ENCODE data around the gene COL26A1.

DNA sequence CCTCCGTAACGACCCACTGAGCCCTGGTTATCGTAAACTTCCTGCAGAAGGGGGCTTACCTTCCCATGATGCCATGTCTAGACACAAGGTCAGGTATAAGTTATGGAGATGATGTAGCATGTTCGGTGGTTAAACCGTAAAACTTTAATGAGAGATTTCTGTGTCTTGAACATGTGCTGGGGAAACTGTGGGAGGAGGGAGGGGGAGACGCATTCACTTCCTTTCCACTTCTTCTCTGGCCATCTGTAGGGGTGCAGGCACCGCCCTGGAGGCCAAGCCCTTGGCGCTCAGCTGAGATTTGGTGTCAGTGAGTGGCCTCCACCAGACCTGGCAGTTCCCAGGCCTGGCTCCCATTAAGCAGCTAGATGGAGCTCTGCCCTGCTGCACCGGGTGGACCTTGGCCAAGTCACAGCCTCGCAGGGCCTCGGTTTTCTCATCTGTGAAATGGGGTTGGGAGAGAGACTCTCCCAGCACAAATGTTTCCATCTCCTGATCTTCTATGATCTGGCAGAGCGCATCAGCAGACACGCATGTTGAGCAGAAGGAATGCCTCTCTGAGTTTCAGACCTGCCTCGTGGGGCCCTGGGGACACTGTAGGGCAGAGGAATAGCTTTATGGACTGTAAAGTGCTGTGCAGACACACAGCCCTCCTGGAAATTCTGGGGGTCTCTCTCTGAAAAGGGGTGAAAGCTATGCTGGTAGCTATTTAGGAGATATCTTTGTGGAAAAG lies 106.0 kb downstream of the COL26A1 start:
- TF ChIP-seq, protein P1, sequence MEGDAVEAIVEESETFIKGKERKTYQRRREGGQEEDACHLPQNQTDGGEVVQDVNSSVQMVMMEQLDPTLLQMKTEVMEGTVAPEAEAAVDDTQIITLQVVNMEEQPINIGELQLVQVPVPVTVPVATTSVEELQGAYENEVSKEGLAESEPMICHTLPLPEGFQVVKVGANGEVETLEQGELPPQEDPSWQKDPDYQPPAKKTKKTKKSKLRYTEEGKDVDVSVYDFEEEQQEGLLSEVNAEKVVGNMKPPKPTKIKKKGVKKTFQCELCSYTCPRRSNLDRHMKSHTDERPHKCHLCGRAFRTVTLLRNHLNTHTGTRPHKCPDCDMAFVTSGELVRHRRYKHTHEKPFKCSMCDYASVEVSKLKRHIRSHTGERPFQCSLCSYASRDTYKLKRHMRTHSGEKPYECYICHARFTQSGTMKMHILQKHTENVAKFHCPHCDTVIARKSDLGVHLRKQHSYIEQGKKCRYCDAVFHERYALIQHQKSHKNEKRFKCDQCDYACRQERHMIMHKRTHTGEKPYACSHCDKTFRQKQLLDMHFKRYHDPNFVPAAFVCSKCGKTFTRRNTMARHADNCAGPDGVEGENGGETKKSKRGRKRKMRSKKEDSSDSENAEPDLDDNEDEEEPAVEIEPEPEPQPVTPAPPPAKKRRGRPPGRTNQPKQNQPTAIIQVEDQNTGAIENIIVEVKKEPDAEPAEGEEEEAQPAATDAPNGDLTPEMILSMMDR (IDR thresholded peaks at IDR 0.05): no peak
- no peak for TF ChIP-seq POLR2A (IDR thresholded peaks at IDR 0.05)

Data from lower leg skin (tissue), 3 donors.